B cell (primary cell): ENCODE data around the gene SLC29A3. TPM values are rescaled to one million over a fixed set of nuclear protein-coding genes. Genes with fewer than 3 reads are reported as not detected.

ENCODE experiments used
- ATAC-seq: fragments of 200-7000 bp; cut with Tn5 transposase; one replicate; pipeline ENCODE4 v1.10.0; 2021; ENCODE audit warnings: low read depth, mild to moderate bottlenecking, moderate number of reproducible peaks, moderate library complexity
- CTCF ChIA-PET: fragments of 350-600 bp; sonication (Branson Sonifier 250); formaldehyde crosslinking; loops from one replicate; lab custom pipeline; 2021; ENCODE audit warnings: antibody characterized with exemption, inconsistent platforms; lab: Charles Lee
- POLR2A ChIA-PET: fragments of 350-600 bp; sonication (Branson Sonifier 250); formaldehyde crosslinking; loops from one replicate; lab custom pipeline; 2021; ENCODE audit warnings: antibody characterized with exemption; lab: Charles Lee
- DNase-seq: peaks from one replicate; pipeline ENCODE4 v3.0.0; 2013
- H2AFZ ChIP-seq: 2 replicates; pipeline ENCODE4 v1.6.1; 2012; ENCODE audit warnings: mild to moderate bottlenecking, low read depth, low read length; ENCODE audit not compliant: insufficient read depth, poor library complexity, severe bottlenecking
- H3K27ac ChIP-seq, 2 donors: 1 replicate in 1 of 2; 2 replicates in 1 of 2; pipeline ENCODE4 v1.5.1; 2012 to 2013; ENCODE audit warnings: low read length in 2 of 2, mild to moderate bottlenecking in 2 of 2, moderate library complexity in 1 of 2
- H3K27me3 ChIP-seq, 4 experiments: fragments of 200-600 bp in 1 of 4; sonication (generic) in 1 of 4; replicated peaks in 1 of 4; 1 replicate in 2 of 4; 2 replicates in 2 of 4; pipeline versions ENCODE4 v1.6.1 to v1.7.0; 2013 to 2016; ENCODE audit warnings: low read length in 3 of 4, mild to moderate bottlenecking in 2 of 4, mixed read lengths in 1 of 4, moderate library complexity in 1 of 4; ENCODE audit not compliant: insufficient read depth in 4 of 4, control insufficient read depth in 3 of 4; ENCODE audit errors: control extremely low read depth in 1 of 4
- H3K36me3 ChIP-seq, 2 experiments: replicated peaks in 1 of 2; 1 replicate in 1 of 2; 2 replicates in 1 of 2; pipeline versions ENCODE4 v1.6.1 to v1.7.1; 2013; ENCODE audit warnings: low read length in 1 of 2; ENCODE audit not compliant: insufficient read depth in 2 of 2, control insufficient read depth in 1 of 2; ENCODE audit errors: control extremely low read depth in 1 of 2, extremely low read depth in 1 of 2
- H3K4me1 ChIP-seq, 2 donors: fragments of 200-600 bp in 1 of 2; sonication (generic) in 1 of 2; 1 replicate in 1 of 2; 2 replicates in 1 of 2; pipeline versions ENCODE4 v1.5.1 to v1.6.1; 2013 to 2017; ENCODE audit warnings: low read length in 2 of 2; ENCODE audit not compliant: control insufficient read depth in 2 of 2, insufficient read depth in 2 of 2
- H3K4me2 ChIP-seq: replicated peaks from 2 replicates; pipeline ENCODE3; 2012; ENCODE audit warnings: mild to moderate bottlenecking, low read depth, low read length; ENCODE audit not compliant: poor library complexity, severe bottlenecking
- H3K4me3 ChIP-seq, 5 experiments: fragments of 200-600 bp in 1 of 5; sonication (generic) in 1 of 5; 1 replicate in 3 of 5; 2 replicates in 2 of 5; pipeline versions ENCODE4 v1.5.1 to v1.7.0; 2011 to 2016; ENCODE audit warnings: low read length in 4 of 5, mild to moderate bottlenecking in 4 of 5, low read depth in 2 of 5, control low read depth in 1 of 5, moderate library complexity in 1 of 5; ENCODE audit not compliant: insufficient read depth in 1 of 5; ENCODE audit errors: control extremely low read depth in 1 of 5, extremely low read depth in 1 of 5
- H3K79me2 ChIP-seq: fragments of 200-600 bp; sonication (generic); one replicate; pipeline ENCODE4 v1.6.0; 2016; ENCODE audit warnings: low read length; ENCODE audit not compliant: control insufficient read depth, insufficient read depth
- H3K9ac ChIP-seq: fragments of 200-600 bp; sonication (generic); 2 replicates; pipeline ENCODE4 v1.6.1; 2017; ENCODE audit warnings: mild to moderate bottlenecking, low read length, moderate library complexity
- H3K9me3 ChIP-seq, 3 donors: one replicate each; pipeline versions ENCODE4 v1.6.1 to v1.7.1; 2013; ENCODE audit warnings: low read length in 2 of 3; ENCODE audit not compliant: control insufficient read depth in 2 of 3, insufficient read depth in 1 of 3; ENCODE audit errors: control extremely low read depth in 1 of 3
- H4K20me1 ChIP-seq: 2 replicates; pipeline ENCODE4 v1.6.0; 2012; ENCODE audit warnings: mild to moderate bottlenecking, low read length; ENCODE audit not compliant: insufficient read depth, control insufficient read depth, poor library complexity, severe bottlenecking
- H3K27ac Mint-ChIP-seq: one replicate; pipeline ENCODE4 v1.8.0; 2021; ENCODE audit warnings: mixed read lengths
- H3K27me3 Mint-ChIP-seq: one replicate; pipeline ENCODE4 v1.8.0; 2021; ENCODE audit warnings: mixed read lengths
- H3K4me1 Mint-ChIP-seq: one replicate; pipeline ENCODE4 v1.8.0; 2021; ENCODE audit warnings: mixed read lengths
- H3K4me3 Mint-ChIP-seq: one replicate; pipeline ENCODE4 v1.8.0; 2021; ENCODE audit warnings: mixed read lengths
- H3K9me3 Mint-ChIP-seq: one replicate; pipeline ENCODE4 v1.8.0; 2022; ENCODE audit warnings: mixed read lengths; ENCODE audit not compliant: insufficient read depth
- CTCF ChIP-seq: fragments of 200-600 bp; IDR thresholded peaks from one replicate; pipeline ENCODE4 v1.8.0; 2022; ENCODE audit warnings: antibody characterized with exemption, mild to moderate bottlenecking
- EZH2 ChIP-seq: IDR thresholded peaks from 2 replicates; pipeline ENCODE4 v1.6.1; 2012; ENCODE audit warnings: borderline replicate concordance, low read depth, mild to moderate bottlenecking, moderate library complexity, low read length; ENCODE audit not compliant: insufficient read depth, poor library complexity, severe bottlenecking
- WGBS: methylation state at CpG from one replicate; pipeline ENCODE4 v1.1.5; 2013; ENCODE audit warnings: missing lambda C conversion rate; ENCODE audit not compliant: insufficient coverage; 5-methylcytosine and 5-hydroxymethylcytosine counted together
- intact Hi-C: fragments of 100-400 bp; cut with micrococcal nuclease; formaldehyde crosslinking; loops from one replicate; pipeline ENCODE4 v1.10.0; 2022
- polyA minus RNA-seq: library from RNA; depleted of rRNA, polyadenylated mRNA; stranded (reverse); fragments of >200 nt; gene quantifications from 2 replicates; pipeline ENCODE4 v1.2.3, GENCODE V29; 2012
- polyA plus RNA-seq: library from polyadenylated mRNA; depleted of rRNA; stranded (reverse); fragments of >200 nt; gene quantifications from 2 replicates; pipeline ENCODE4 v1.2.3, GENCODE V29; 2012
- total RNA-seq, 2 donors: library from RNA; stranded (reverse); fragments of 120-200 nt in 1 of 2; gene quantifications; 1 replicate in 1 of 2; 2 replicates in 1 of 2; pipeline versions ENCODE4 v1.2.3 to v1.2.4, GENCODE V29; 2013 to 2022

Gene SLC29A3
- total RNA-seq (6.7 and 8.2 TPM in 2 replicates), polyA plus RNA-seq (1.8 and 4.5 TPM in 2 replicates), polyA minus RNA-seq (3.3 TPM in 2 replicates)
- total RNA-seq (2013): 2.1 TPM

GRCh38 chr10:71319042-71319799, at the start of gene SLC29A3:
Gene SLC29A3, plus strand, starts transcription at chr10:71319259. Its CDS starts 51 bp downstream, at chr10:71319310.
- under 1% methylated on average over 59 of the region's 62 CpGs for WGBS
- Histone ChIP-seq H3K79me2 (no peaks in the 10 kb centered on the region), H3K4me1 (peaks cover 8 to 18% of the 10 kb centered on the region in 2 donors), H2AFZ (peak within 1 kb of the TSS; percentile 99), H3K27ac (peak within 1 kb of the TSS in 1 of 2 donors; percentile 72), H4K20me1 (no peaks in the 10 kb centered on the region), H3K4me2 (peak within 1 kb of the TSS; percentile 81), H3K9me3 (no peaks in the 10 kb centered on the region), H3K4me3 (peak within 1 kb of the TSS; percentile 34 to 84 (median 78)), H3K9ac (peak within 1 kb of the TSS; percentile 80), H3K27me3 (no peaks in the 10 kb centered on the region), H3K36me3 (peaks cover 0 to 2% of the 10 kb centered on the region in 2 experiments)
- ChIA-PET POLR2A (interaction anchor here (0.6 to 2.0 kb wide), 5 partner anchors 27 to 390 kb away, joined by 3 to 5 read pairs (median 4); no protein-coding TSS in a partner anchor), CTCF (interaction anchor here (0.6 to 11.1 kb wide), 25 partner anchors 8 to 729 kb away, joined by 3 to 186 read pairs (median 5); no protein-coding TSS in a partner anchor)
- Mint-ChIP-seq H3K4me1 (peaks cover 17% of the 10 kb centered on the region), H3K4me3 (peak within 1 kb of the TSS; percentile 99), H3K27ac (peak within 1 kb of the TSS; percentile 94), H3K27me3 (no peaks in the 10 kb centered on the region), H3K9me3 (no peaks in the 10 kb centered on the region)
- intact Hi-C loops: loop anchor here (1.0 kb wide), 7 partner anchors 53 to 493 kb away; partner anchors contain the start of gene VSIR
- peak; percentile 71 for TF ChIP-seq CTCF
- TF ChIP-seq EZH2: no peak
- DNase-seq (peak; percentile 88), ATAC-seq (peak; percentile 90)
